GM12892 (cell line): ENCODE results near the gene ZNF821.
"Not testable (repeated sequence)": the region's sequence is repeated elsewhere in the genome, so short reads cannot be mapped to it uniquely, and the experiment has no call there.

Experiments used
- DNase-seq: peaks from one replicate; pipeline ENCODE4 v3.0.0; 2011; ENCODE audit not compliant: insufficient read length
- FAIRE-seq: peaks from 2 replicates; lab custom pipeline; 2011; peaks lifted over from hg19 to GRCh38; lab: Jason Lieb, UNC
- POLR2A ChIP-seq: IDR thresholded peaks from 2 replicates; pipeline ENCODE4 v1.6.1; 2011; ENCODE audit warnings: low read depth, low read length, control low read depth
- POLR2AphosphoS5 ChIP-seq: IDR thresholded peaks from 2 replicates; pipeline ENCODE4 v1.6.1; 2011; ENCODE audit warnings: low read depth, low read length, control low read depth
- TAF1 ChIP-seq: IDR thresholded peaks from 2 replicates; pipeline ENCODE4 v1.6.1; 2011; ENCODE audit warnings: low read depth, mild to moderate bottlenecking, control low read depth, low read length, borderline replicate concordance

Gene ZNF821

GRCh38 chr16:71919035-71919434 is 35.1 kb upstream of the ZNF821 start:
- no peak for FAIRE-seq
- DNase-seq, result no peak
- TF ChIP-seq POLR2A (no peak), TAF1 (no peak), POLR2AphosphoS5 (no peak)

GRCh38 chr16:71917900-71918299 is 33.9 kb upstream of the ZNF821 start:
- TF ChIP-seq TAF1 (no peak), POLR2A (no peak), POLR2AphosphoS5 (no peak)
- FAIRE-seq, result no peak
- DNase-seq, result no peak

- DNase-seq (no peak), FAIRE-seq (no peak)
- TF ChIP-seq TAF1 (no peak), POLR2A (no peak), POLR2AphosphoS5 (no peak)
Measured at GRCh38 chr16:71916397-71916920, 32.5 kb upstream of the ZNF821 start.

- DNase-seq, result no peak
- TF ChIP-seq TAF1 (no peak), POLR2AphosphoS5 (no peak), POLR2A (no peak)
- no peak for FAIRE-seq
Measured at GRCh38 chr16:71915350-71915749, 31.4 kb upstream of the ZNF821 start.

GRCh38 chr16:71914802-71915201 is 30.8 kb upstream of the ZNF821 start:
- FAIRE-seq (no peak), DNase-seq (no peak)
- TF ChIP-seq POLR2AphosphoS5, result no peak
- TF ChIP-seq POLR2A, result no peak
- no peak for TF ChIP-seq TAF1

- no peak for FAIRE-seq
- DNase-seq, result no peak
- TF ChIP-seq POLR2AphosphoS5, result no peak
- TF ChIP-seq POLR2A, result no peak
- no peak for TF ChIP-seq TAF1
Measured at GRCh38 chr16:71912534-71913275, 28.7 kb upstream of the ZNF821 start.

GRCh38 chr16:71911121-71911520 is 27.1 kb upstream of the ZNF821 start:
- DNase-seq (no peak), FAIRE-seq (no peak)
- TF ChIP-seq POLR2AphosphoS5, result no peak
- no peak for TF ChIP-seq POLR2A
- TF ChIP-seq TAF1, result no peak

GRCh38 chr16:71905765-71906164 is 21.8 kb upstream of the ZNF821 start:
- FAIRE-seq, DNase-seq: not testable (repeated sequence)

GRCh38 chr16:71904239-71904638 is 20.3 kb upstream of the ZNF821 start:
- no peak for FAIRE-seq
- DNase-seq, result no peak
- TF ChIP-seq POLR2AphosphoS5, result no peak
- no peak for TF ChIP-seq POLR2A
- TF ChIP-seq TAF1, result no peak

GRCh38 chr16:71903608-71904007 is 19.6 kb upstream of the ZNF821 start:
- no peak for DNase-seq
- no peak for FAIRE-seq
- TF ChIP-seq POLR2AphosphoS5 (no peak), TAF1 (no peak), POLR2A (no peak)

- FAIRE-seq (no peak), DNase-seq (no peak)
- no peak for TF ChIP-seq POLR2A
- TF ChIP-seq TAF1, result no peak
- TF ChIP-seq POLR2AphosphoS5, result no peak
Measured at GRCh38 chr16:71902656-71903365, 18.8 kb upstream of the ZNF821 start.

GRCh38 chr16:71899171-71899570 is 15.2 kb upstream of the ZNF821 start:
- FAIRE-seq (no peak), DNase-seq (no peak)
- TF ChIP-seq TAF1, result no peak
- TF ChIP-seq POLR2AphosphoS5, result no peak
- TF ChIP-seq POLR2A, result no peak
